Thymus (tissue), 11 donors: ENCODE measurements around the gene TEAD1. TPM values are rescaled to one million over a fixed set of nuclear protein-coding genes. Genes with fewer than 3 reads are reported as not detected.

ENCODE experiments used
- DNase-seq, 9 donors: peaks; one replicate each; pipeline ENCODE4 v3.0.0-alpha.2; 2013; ENCODE audit warnings: low spot score in 9 of 9, low read depth in 6 of 9, missing footprints in 1 of 9
- H3K27ac ChIP-seq, 2 donors: one replicate each; pipeline ENCODE4 v1.5.1; 2013; ENCODE audit warnings: control low read depth in 1 of 2, low read depth in 1 of 2, low read length in 1 of 2, mild to moderate bottlenecking in 1 of 2, moderate library complexity in 1 of 2
- H3K27me3 ChIP-seq, 2 donors: one replicate each; pipeline ENCODE4 v1.5.1; 2013; ENCODE audit warnings: low read length in 1 of 2; ENCODE audit not compliant: control insufficient read depth in 2 of 2, insufficient read depth in 1 of 2
- H3K36me3 ChIP-seq, 2 donors: one replicate each; pipeline ENCODE4 v1.5.1; 2013; ENCODE audit warnings: low read length in 1 of 2, mild to moderate bottlenecking in 1 of 2, moderate library complexity in 1 of 2; ENCODE audit not compliant: control insufficient read depth in 2 of 2, insufficient read depth in 2 of 2
- H3K4me1 ChIP-seq, 2 donors: one replicate each; pipeline ENCODE4 v1.5.1; 2013; ENCODE audit warnings: low read length in 2 of 2; ENCODE audit not compliant: control insufficient read depth in 2 of 2, insufficient read depth in 2 of 2
- H3K4me3 ChIP-seq, 2 donors: one replicate each; pipeline ENCODE4 v1.5.1; 2013; ENCODE audit warnings: low read length in 2 of 2, control low read depth in 1 of 2, mild to moderate bottlenecking in 1 of 2
- H3K9me3 ChIP-seq, 2 donors: one replicate each; pipeline ENCODE4 v1.5.1; 2013; ENCODE audit warnings: low read length in 1 of 2, mild to moderate bottlenecking in 1 of 2; ENCODE audit not compliant: control insufficient read depth in 2 of 2, insufficient read depth in 1 of 2
- WGBS: extraction: QIAGEN DNeasy Blood & Tissue Kit; methylation state at CpG from one replicate; pipeline ENCODE4 v1.1.7; 2013; 5-methylcytosine and 5-hydroxymethylcytosine counted together
- polyA plus RNA-seq: library from polyadenylated mRNA; stranded (reverse); fragments of 200-250 nt; gene quantifications from one replicate; pipeline ENCODE4 v1.2.3, GENCODE V29; 2013
- total RNA-seq: library from RNA; stranded (reverse); fragments of 120-200 nt; gene quantifications from one replicate; pipeline ENCODE4 v1.2.4, GENCODE V29; 2013
- donor health status: healthy.

The TEAD1 gene
- total and polyA plus RNA-seq, 2 donors: 3.7 to 5.4 TPM

GRCh38 chr11:12745787-12746186 is 71.6 kb downstream of the TEAD1 start:
- Histone ChIP-seq H3K27ac (no peak overlapping the region), H3K4me1 (peaks cover 0 to 4% of the 10 kb centered on the region in 2 donors), H3K36me3 (no peaks in the 10 kb centered on the region), H3K4me3 (no peak overlapping the region), H3K27me3 (peaks cover 0 to 4% of the 10 kb centered on the region in 2 donors), H3K9me3 (no peaks in the 10 kb centered on the region)
- DNase-seq: no peak
- 94% methylated on average over 3 of the region's 3 CpGs for WGBS

GRCh38 chr11:12746593-12747097 is 72.4 kb downstream of the TEAD1 start:
- WGBS: 23% methylated on average over 6 of the region's 6 CpGs
- Histone ChIP-seq H3K4me1 (peaks cover 0 to 4% of the 10 kb centered on the region in 2 donors), H3K4me3 (no peak overlapping the region), H3K27me3 (peaks cover 0 to 4% of the 10 kb centered on the region in 2 donors), H3K9me3 (no peaks in the 10 kb centered on the region), H3K36me3 (no peaks in the 10 kb centered on the region), H3K27ac (no peak overlapping the region)
- DNase-seq: peak in 1 of 9 donors; percentile 18

- Histone ChIP-seq H3K36me3 (no peaks in the 10 kb centered on the region), H3K4me1 (peaks cover 0 to 4% of the 10 kb centered on the region in 2 donors), H3K9me3 (no peaks in the 10 kb centered on the region), H3K27me3 (peaks cover 0 to 4% of the 10 kb centered on the region in 2 donors), H3K27ac (peak overlapping the region in 1 of 2 donors; percentile 26), H3K4me3 (no peak overlapping the region)
- WGBS: 87% methylated on average over 7 of the region's 7 CpGs
- no peak for DNase-seq
Observed at GRCh38 chr11:12748561-12748960, 74.3 kb downstream of the TEAD1 start.

- 95% methylated on average over 6 of the region's 6 CpGs for WGBS
- Histone ChIP-seq H3K27me3 (peaks cover 0 to 4% of the 10 kb centered on the region in 2 donors), H3K9me3 (no peaks in the 10 kb centered on the region), H3K27ac (no peak overlapping the region), H3K4me3 (no peak overlapping the region), H3K36me3 (no peaks in the 10 kb centered on the region), H3K4me1 (peaks cover 0 to 4% of the 10 kb centered on the region in 2 donors)
- DNase-seq: no peak
Observed at GRCh38 chr11:12749442-12749841, 75.2 kb downstream of the TEAD1 start.

GRCh38 chr11:12750181-12750580 is 76.0 kb downstream of the TEAD1 start:
- H3K27ac ChIP-seq: no peak overlapping the region
- H3K36me3 ChIP-seq: no peaks in the 10 kb centered on the region
- H3K4me3 ChIP-seq: no peak overlapping the region
- H3K9me3 ChIP-seq: no peaks in the 10 kb centered on the region
- DNase-seq: no peak
- WGBS: 89% methylated on average over 5 of the region's 5 CpGs
- H3K4me1 ChIP-seq: peaks cover 0 to 4% of the 10 kb centered on the region in 2 donors
- peaks cover 0 to 4% of the 10 kb centered on the region in 2 donors for H3K27me3 ChIP-seq

- H3K4me1 ChIP-seq: no peaks in the 10 kb centered on the region
- DNase-seq: no peak
- H3K4me3 ChIP-seq: no peak overlapping the region
- H3K9me3 ChIP-seq: no peaks in the 10 kb centered on the region
- WGBS: 95% methylated on average over 8 of the region's 8 CpGs
- H3K36me3 ChIP-seq: no peaks in the 10 kb centered on the region
- no peaks in the 10 kb centered on the region for H3K27me3 ChIP-seq
- H3K27ac ChIP-seq: no peak overlapping the region
Observed at GRCh38 chr11:12752868-12753524, 78.8 kb downstream of the TEAD1 start.

GRCh38 chr11:12754021-12754420 is 79.8 kb downstream of the TEAD1 start:
- no peak overlapping the region for H3K4me3 ChIP-seq
- H3K27ac ChIP-seq: no peak overlapping the region
- DNase-seq: no peak

GRCh38 chr11:12754582-12755234 is 80.5 kb downstream of the TEAD1 start:
- DNase-seq: no peak

More at GRCh38 chr11:12754021-12754420, 79.8 kb downstream of the TEAD1 start:
- WGBS: 84% methylated on average over 3 of the region's 3 CpGs
- H3K9me3 ChIP-seq: no peaks in the 10 kb centered on the region
- H3K27me3 ChIP-seq: no peaks in the 10 kb centered on the region
- no peaks in the 10 kb centered on the region for H3K36me3 ChIP-seq
- H3K4me1 ChIP-seq: no peaks in the 10 kb centered on the region

More at GRCh38 chr11:12754582-12755234, 80.5 kb downstream of the TEAD1 start:
- 95% methylated on average over 3 of the region's 3 CpGs for WGBS
- Histone ChIP-seq H3K27ac (no peak overlapping the region), H3K9me3 (no peaks in the 10 kb centered on the region), H3K36me3 (no peaks in the 10 kb centered on the region), H3K27me3 (no peaks in the 10 kb centered on the region), H3K4me3 (no peak overlapping the region), H3K4me1 (no peaks in the 10 kb centered on the region)
